DOHH2 (cell line): ENCODE results near the gene TCIRG1.
"Not testable (repeated sequence)": the region's sequence is repeated elsewhere in the genome, so short reads cannot be mapped to it uniquely, and the experiment has no call there.

ENCODE experiments used
- EZH2phosphoT487 ChIP-seq: fragments of 200-600 bp; sonication (generic); IDR thresholded peaks from 2 replicates; pipeline ENCODE4 v1.6.1; 2017; ENCODE audit warnings: borderline replicate concordance, mild to moderate bottlenecking, antibody characterized with exemption, low read length, moderate library complexity, mixed read lengths
- TF ChIP-seq, protein P1 (sequence below): fragments of 200-600 bp; sonication (generic); IDR thresholded peaks from one replicate; pipeline ENCODE4 v1.5.1; 2014; ENCODE audit warnings: antibody characterized with exemption, mild to moderate bottlenecking, low read depth, low read length; ENCODE audit not compliant: poor library complexity, severe bottlenecking

DNA sequence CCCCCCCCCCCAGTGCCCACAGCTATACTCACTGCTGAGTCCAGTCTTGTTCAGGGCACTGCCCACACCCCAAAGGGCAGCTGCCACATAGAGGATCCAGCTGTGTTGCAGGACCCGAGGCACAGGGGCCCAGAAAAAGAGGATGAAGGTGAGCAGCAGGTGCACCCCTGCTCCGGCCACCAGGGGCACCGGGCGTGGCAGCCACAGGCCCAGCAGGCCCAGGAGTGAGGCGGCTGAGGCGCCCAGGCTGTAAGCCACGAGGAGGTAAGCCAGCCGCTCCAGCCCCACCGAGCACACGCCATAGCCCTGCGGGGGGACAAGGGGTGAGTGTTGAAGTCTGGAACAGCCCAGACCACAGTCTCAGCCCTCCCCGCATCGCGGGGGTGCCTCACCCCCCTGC is 43.2 kb upstream of the TCIRG1 start:
- not testable (repeated sequence) for TF ChIP-seq EZH2phosphoT487
- TF ChIP-seq, protein P1, sequence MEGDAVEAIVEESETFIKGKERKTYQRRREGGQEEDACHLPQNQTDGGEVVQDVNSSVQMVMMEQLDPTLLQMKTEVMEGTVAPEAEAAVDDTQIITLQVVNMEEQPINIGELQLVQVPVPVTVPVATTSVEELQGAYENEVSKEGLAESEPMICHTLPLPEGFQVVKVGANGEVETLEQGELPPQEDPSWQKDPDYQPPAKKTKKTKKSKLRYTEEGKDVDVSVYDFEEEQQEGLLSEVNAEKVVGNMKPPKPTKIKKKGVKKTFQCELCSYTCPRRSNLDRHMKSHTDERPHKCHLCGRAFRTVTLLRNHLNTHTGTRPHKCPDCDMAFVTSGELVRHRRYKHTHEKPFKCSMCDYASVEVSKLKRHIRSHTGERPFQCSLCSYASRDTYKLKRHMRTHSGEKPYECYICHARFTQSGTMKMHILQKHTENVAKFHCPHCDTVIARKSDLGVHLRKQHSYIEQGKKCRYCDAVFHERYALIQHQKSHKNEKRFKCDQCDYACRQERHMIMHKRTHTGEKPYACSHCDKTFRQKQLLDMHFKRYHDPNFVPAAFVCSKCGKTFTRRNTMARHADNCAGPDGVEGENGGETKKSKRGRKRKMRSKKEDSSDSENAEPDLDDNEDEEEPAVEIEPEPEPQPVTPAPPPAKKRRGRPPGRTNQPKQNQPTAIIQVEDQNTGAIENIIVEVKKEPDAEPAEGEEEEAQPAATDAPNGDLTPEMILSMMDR, result not testable (repeated sequence)
